NCI-H187 (cell line): ENCODE data around the gene CGAS.
A peak's percentile ranks its signal among the peaks of the same experiment; 100 is the strongest.
"Not testable (repeated sequence)": the region's sequence is repeated elsewhere in the genome, so short reads cannot be mapped to it uniquely, and the experiment has no call there.

Source experiments
- DNase-seq, 2 experiments: peaks; one replicate each; lab custom pipeline; 2025; lab: John Stamatoyannopoulos, UW

Gene CGAS

GRCh38 chr6:73452107-73452461 is at the start of gene CGAS:
Gene CGAS (minus strand): TSS chr6:73452297. CDS start chr6:73452181, 116 bp downstream.
- DNase-seq = no peak

- DNase-seq = no peak
Observed at GRCh38 chr6:73497915-73498314, 45.8 kb upstream of the CGAS start.

- DNase-seq = no peak
Observed at GRCh38 chr6:73491377-73491776, 39.3 kb upstream of the CGAS start.

GRCh38 chr6:73487473-73487872 is 35.4 kb upstream of the CGAS start:
- no peak for DNase-seq

GRCh38 chr6:73484438-73484837 is 32.3 kb upstream of the CGAS start:
- no peak for DNase-seq

GRCh38 chr6:73481969-73482368 is 29.9 kb upstream of the CGAS start:
- no peak for DNase-seq

GRCh38 chr6:73477407-73477806 is 25.3 kb upstream of the CGAS start:
- DNase-seq = no peak

- DNase-seq = no peak
Observed at GRCh38 chr6:73476723-73477122, 24.6 kb upstream of the CGAS start.

GRCh38 chr6:73471686-73472290 is 19.7 kb upstream of the CGAS start:
- no peak for DNase-seq

GRCh38 chr6:73461537-73462350 is 9.6 kb upstream of the CGAS start, which contains the start of gene MTO1:
Gene MTO1 (plus strand): TSS chr6:73461737. CDS start chr6:73461855, 118 bp downstream.
- peak; percentile 58 to 73 for DNase-seq

GRCh38 chr6:73460056-73460455 is 8.0 kb upstream of the CGAS start:
- no peak for DNase-seq

- DNase-seq = not testable (repeated sequence)
Observed at GRCh38 chr6:73459474-73459873, 7.4 kb upstream of the CGAS start.

- no peak for DNase-seq
Observed at GRCh38 chr6:73455865-73456629, 4.0 kb upstream of the CGAS start.

- no peak for DNase-seq
Observed at GRCh38 chr6:73451223-73452106, 632 bp downstream of the CGAS start.

GRCh38 chr6:73443555-73443954 is 8.5 kb downstream of the CGAS start:
- DNase-seq = no peak

- no peak for DNase-seq
Observed at GRCh38 chr6:73435236-73435635, 16.9 kb downstream of the CGAS start.

- DNase-seq = no peak
Observed at GRCh38 chr6:73421534-73421933, 30.6 kb downstream of the CGAS start.

GRCh38 chr6:73418081-73418741 is 33.9 kb downstream of the CGAS start:
- DNase-seq = no peak

GRCh38 chr6:73413102-73413501 is 39.0 kb downstream of the CGAS start:
- DNase-seq = no peak

GRCh38 chr6:73409395-73409794 is 42.7 kb downstream of the CGAS start:
- DNase-seq = no peak

GRCh38 chr6:73400656-73401055 is 51.4 kb downstream of the CGAS start:
- DNase-seq = no peak
